Activated effector memory CD4-positive, alpha-beta T cell treated with anti-CD3 and anti-CD28 coated beads, Interleukin-2, amount 50 U/mL, for 16 hours (primary cell): ENCODE measurements around the gene CCL22.
A peak's percentile ranks its signal among the peaks of the same experiment; 100 is the strongest.
"Not testable (repeated sequence)": the region's sequence is repeated elsewhere in the genome, so short reads cannot be mapped to it uniquely, and the experiment has no call there.

ENCODE experiments used
- DNase-seq: peaks from one replicate; pipeline ENCODE4 v3.0.0-alpha.2; 2020

The CCL22 gene

GRCh38 chr16:57358527-57359095 is at the start of gene CCL22:
Gene CCL22, plus strand, starts transcription at chr16:57358783. Its CDS starts 34 bp downstream, at chr16:57358817.
- peak; percentile 44 for DNase-seq

- peak; percentile 47 for DNase-seq
Observed at GRCh38 chr16:57310801-57311200, 47.8 kb upstream of the CCL22 start.

GRCh38 chr16:57313509-57313908 is 45.1 kb upstream of the CCL22 start:
- DNase-seq = no peak

GRCh38 chr16:57314161-57314785 is 44.3 kb upstream of the CCL22 start:
- DNase-seq = peak; percentile 41

- DNase-seq = no peak
Observed at GRCh38 chr16:57315416-57315815, 43.2 kb upstream of the CCL22 start.

GRCh38 chr16:57316390-57317017 is 42.1 kb upstream of the CCL22 start:
- no peak for DNase-seq

- DNase-seq = no peak
Observed at GRCh38 chr16:57318240-57318970, 40.2 kb upstream of the CCL22 start.

- DNase-seq = no peak
Observed at GRCh38 chr16:57319646-57320045, 38.9 kb upstream of the CCL22 start.

- DNase-seq = no peak
Observed at GRCh38 chr16:57324749-57325148, 33.8 kb upstream of the CCL22 start.

GRCh38 chr16:57325458-57325857 is 33.1 kb upstream of the CCL22 start:
- DNase-seq = no peak

- DNase-seq = no peak
Observed at GRCh38 chr16:57329718-57330327, 28.8 kb upstream of the CCL22 start.

- no peak for DNase-seq
Observed at GRCh38 chr16:57331355-57331754, 27.2 kb upstream of the CCL22 start.

GRCh38 chr16:57333402-57333801 is 25.2 kb upstream of the CCL22 start:
- DNase-seq = no peak

- DNase-seq = no peak
Observed at GRCh38 chr16:57335366-57335765, 23.2 kb upstream of the CCL22 start.

GRCh38 chr16:57341062-57341440 is 17.5 kb upstream of the CCL22 start:
- DNase-seq = no peak

GRCh38 chr16:57341441-57342303 is 16.9 kb upstream of the CCL22 start:
- no peak for DNase-seq

- not testable (repeated sequence) for DNase-seq
Observed at GRCh38 chr16:57342606-57343005, 16.0 kb upstream of the CCL22 start.

- DNase-seq = no peak
Observed at GRCh38 chr16:57343221-57343620, 15.4 kb upstream of the CCL22 start.

- DNase-seq = not testable (repeated sequence)
Observed at GRCh38 chr16:57344094-57344493, 14.5 kb upstream of the CCL22 start.

GRCh38 chr16:57345021-57345420 is 13.6 kb upstream of the CCL22 start:
- no peak for DNase-seq

GRCh38 chr16:57345666-57346204 is 12.8 kb upstream of the CCL22 start:
- DNase-seq = no peak

- no peak for DNase-seq
Observed at GRCh38 chr16:57347858-57348257, 10.7 kb upstream of the CCL22 start.
